Stimulated activated CD4-positive, alpha-beta T cell treated with anti-CD3 and anti-CD28 coated beads, Interleukin-15, amount 100 ng/mL, for 24 hours (primary cell): Measurements from ENCODE around the gene PLEK.
"Not testable (repeated sequence)": the region's sequence is repeated elsewhere in the genome, so short reads cannot be mapped to it uniquely, and the experiment has no call there.

Experiments used
- DNase-seq: peaks from one replicate; pipeline ENCODE4 v3.0.0-alpha.2; 2020

Gene PLEK

GRCh38 chr2:68418419-68418818 is 53.3 kb downstream of the PLEK start:
- DNase-seq, result no peak

GRCh38 chr2:68418855-68419254 is 53.8 kb downstream of the PLEK start:
- DNase-seq, result no peak

GRCh38 chr2:68420254-68420910 is 55.3 kb downstream of the PLEK start:
- DNase-seq, result no peak

- no peak for DNase-seq
These were observed 59.0 kb downstream of the PLEK start for GRCh38 chr2:68423966-68424650.

GRCh38 chr2:68425503-68425902 is 60.4 kb downstream of the PLEK start:
- no peak for DNase-seq

- no peak for DNase-seq
These were observed 61.4 kb downstream of the PLEK start for GRCh38 chr2:68426446-68426845.

- no peak for DNase-seq
These were observed 61.9 kb downstream of the PLEK start for GRCh38 chr2:68426848-68427579.

GRCh38 chr2:68428126-68428525 is 63.0 kb downstream of the PLEK start:
- no peak for DNase-seq

- DNase-seq, result no peak
These were observed 63.7 kb downstream of the PLEK start for GRCh38 chr2:68428746-68429145.

GRCh38 chr2:68429311-68429826 is 64.3 kb downstream of the PLEK start:
- no peak for DNase-seq

GRCh38 chr2:68431316-68431972 is 66.4 kb downstream of the PLEK start:
- DNase-seq, result no peak

- DNase-seq, result no peak
These were observed 67.9 kb downstream of the PLEK start for GRCh38 chr2:68432696-68433658.

GRCh38 chr2:68434981-68435380 is 69.9 kb downstream of the PLEK start:
- no peak for DNase-seq

GRCh38 chr2:68435615-68436014 is 70.5 kb downstream of the PLEK start:
- no peak for DNase-seq

- no peak for DNase-seq
These were observed 71.2 kb downstream of the PLEK start for GRCh38 chr2:68436270-68436669.

- no peak for DNase-seq
These were observed 73.6 kb downstream of the PLEK start for GRCh38 chr2:68438455-68439303.

GRCh38 chr2:68441179-68441993 is 76.3 kb downstream of the PLEK start:
- DNase-seq, result peak; percentile 90

GRCh38 chr2:68441994-68442322 is 76.9 kb downstream of the PLEK start:
- no peak for DNase-seq

GRCh38 chr2:68446425-68446824 is 81.3 kb downstream of the PLEK start:
- not testable (repeated sequence) for DNase-seq
